ENCODE measurements around the gene SMG6.

The SMG6 gene

GRCh38 chr17:2011411-2012371 is 291.9 kb downstream of the SMG6 start:
- no peak overlapping the region for H3K4me3 ChIP-seq (replicated peaks; ENCODE audit: low read depth, low read length)
- no peaks in the 10 kb centered on the region for H3K36me3 ChIP-seq (ENCODE audit: control insufficient read depth, insufficient read depth, low read length)
- H3K27me3 ChIP-seq (replicated peaks; ENCODE audit: control insufficient read depth, insufficient read depth, low read length): no peaks in the 10 kb centered on the region
- TF ChIP-seq CTCF (IDR thresholded peaks at IDR 0.05; ENCODE audit: insufficient read depth, low read length, poor library complexity, severe bottlenecking): no peak
- no peak for DNase-seq (ENCODE audit: extremely low read depth, insufficient read length)
